ENCODE results near the gene MRC2. TPM values are rescaled to one million over a fixed set of nuclear protein-coding genes. Genes with fewer than 3 reads are reported as not detected.
"Not testable (repeated sequence)": the region's sequence is repeated elsewhere in the genome, so short reads cannot be mapped to it uniquely, and the experiment has no call there.

Gene MRC2
- total RNA-seq, 1 experiment from 2014 or later: 80.5 TPM

DNA sequence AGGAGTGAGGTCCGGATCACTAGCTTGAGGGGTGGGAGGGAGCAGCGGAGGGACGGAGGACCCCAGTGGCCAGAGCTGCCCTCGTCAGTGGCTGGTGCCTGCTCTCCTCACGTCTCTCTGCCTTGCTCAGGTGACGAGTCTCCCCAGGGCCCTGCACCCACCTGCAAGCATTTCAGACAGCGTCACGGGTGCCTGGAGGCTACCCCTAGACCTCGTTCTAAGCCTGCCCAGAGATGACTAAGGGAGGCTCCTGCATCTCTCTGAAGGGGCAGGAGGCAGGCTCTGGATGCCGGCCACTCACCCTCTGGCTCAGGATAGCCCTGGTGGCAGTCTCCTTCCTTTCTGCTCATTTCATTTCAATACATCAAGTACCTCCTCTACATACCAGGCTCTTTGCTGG lies 68.8 kb downstream of the MRC2 start:
- Histone ChIP-seq H3K4me3 (ENCODE audit: insufficient read depth, low read depth, low read length) (no peak overlapping the region), H3K36me3 (replicated peaks; ENCODE audit: control insufficient read depth, insufficient read depth, low read length) (no peaks in the 10 kb centered on the region), H3K27me3 (ENCODE audit: control insufficient read depth, insufficient read depth, low read length) (no peaks in the 10 kb centered on the region)
- no peak for DNase-seq

GRCh38 chr17:62696726-62697490 lies 69.4 kb downstream of the MRC2 start:
- no peaks in the 10 kb centered on the region for H3K36me3 ChIP-seq (replicated peaks; ENCODE audit: control insufficient read depth, insufficient read depth, low read length)
- no peak for DNase-seq
- H3K4me3 ChIP-seq (ENCODE audit: insufficient read depth, low read depth, low read length): no peak overlapping the region
- no peaks in the 10 kb centered on the region for H3K27me3 ChIP-seq (ENCODE audit: control insufficient read depth, insufficient read depth, low read length)

DNA sequence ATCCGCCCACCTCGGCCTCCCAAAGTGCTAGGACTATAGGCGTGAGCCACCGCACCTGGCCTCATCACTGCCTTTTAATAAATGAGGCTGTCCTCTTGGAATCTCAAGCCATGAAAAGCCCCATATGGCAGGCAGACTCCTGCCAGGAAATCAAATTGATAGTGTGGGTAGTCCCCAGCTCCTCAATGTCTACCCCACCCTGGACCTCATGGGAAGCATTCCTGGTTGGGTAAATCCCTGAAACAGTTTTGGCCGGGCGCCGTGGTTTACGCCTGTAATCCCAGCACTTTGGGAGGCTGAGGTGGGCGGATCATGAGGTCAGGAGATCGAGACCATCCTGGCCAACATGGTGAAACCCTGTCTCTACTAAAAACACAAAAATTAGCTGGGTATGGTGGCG lies 71.0 kb downstream of the MRC2 start:
- not testable (repeated sequence) for H3K27me3 ChIP-seq (ENCODE audit: control insufficient read depth, insufficient read depth, low read length); DNase-seq; H3K4me3 ChIP-seq (ENCODE audit: insufficient read depth, low read depth, low read length); H3K36me3 ChIP-seq (replicated peaks; ENCODE audit: control insufficient read depth, insufficient read depth, low read length)

DNA sequence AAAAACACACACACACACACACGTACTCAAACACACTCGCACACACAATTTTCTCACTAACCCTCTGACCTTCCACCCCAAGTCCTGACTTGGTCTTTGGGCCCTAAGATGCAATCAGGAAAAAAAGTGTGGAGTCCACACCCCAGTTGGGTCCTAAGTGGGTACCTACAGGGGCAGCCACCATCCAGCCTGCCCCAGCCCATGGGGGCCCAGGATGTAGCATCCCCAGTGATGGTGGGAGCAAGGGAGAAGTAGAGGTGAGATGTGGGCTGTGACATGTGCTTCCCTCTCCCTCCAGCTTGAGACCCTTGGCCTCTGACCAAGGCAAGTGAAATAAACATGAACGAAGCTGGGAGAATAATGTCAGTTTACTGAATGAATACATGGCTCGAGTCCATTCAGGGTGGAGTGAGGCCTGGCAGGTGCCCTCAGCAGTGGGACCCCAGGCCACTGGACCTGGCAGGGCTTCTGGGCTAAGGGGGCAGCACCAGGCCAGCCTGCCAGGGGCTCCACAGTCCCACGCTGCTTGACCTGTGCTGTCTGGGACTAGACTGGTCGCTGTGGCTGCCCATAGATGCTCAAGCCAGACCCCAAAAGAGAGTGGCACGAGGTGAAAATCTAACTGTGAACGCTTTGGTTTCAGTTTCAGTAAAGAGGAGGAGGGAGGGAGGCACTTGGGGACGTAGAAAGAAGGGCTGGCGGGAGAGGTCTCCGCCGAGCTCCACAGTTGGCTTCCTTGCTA lies 73.7 kb downstream of the MRC2 start:
- DNase-seq: no peak
- H3K27me3 ChIP-seq (ENCODE audit: control insufficient read depth, insufficient read depth, low read length): peaks cover 5% of the 10 kb centered on the region; the same call in 1 of the 2 replicates
- no peak overlapping the region for H3K4me3 ChIP-seq (ENCODE audit: insufficient read depth, low read depth, low read length)
- no peaks in the 10 kb centered on the region for H3K36me3 ChIP-seq (replicated peaks; ENCODE audit: control insufficient read depth, insufficient read depth, low read length)

DNA sequence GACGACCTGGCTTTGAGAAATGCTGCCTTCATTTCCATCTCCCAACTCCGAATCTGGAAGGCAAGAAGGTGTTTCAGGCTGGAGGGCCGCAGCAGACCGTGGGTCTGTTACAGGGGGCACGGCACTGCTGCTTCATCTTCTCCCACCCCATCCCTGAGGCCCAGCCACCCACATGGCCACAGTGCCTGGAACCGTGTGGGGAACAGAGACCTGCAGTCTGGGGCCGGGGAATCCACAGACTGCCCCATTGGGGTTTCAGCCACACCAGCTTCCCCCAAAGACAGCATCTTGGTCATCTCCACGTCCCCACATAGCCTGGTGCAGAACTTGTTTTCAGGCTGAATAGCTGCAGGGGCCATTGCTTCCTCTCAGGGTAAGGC lies 74.2 kb downstream of the MRC2 start:
- H3K4me3 ChIP-seq (ENCODE audit: insufficient read depth, low read depth, low read length): no peak overlapping the region
- H3K36me3 ChIP-seq (replicated peaks; ENCODE audit: control insufficient read depth, insufficient read depth, low read length): no peaks in the 10 kb centered on the region
- no peak for DNase-seq
- peaks cover 5% of the 10 kb centered on the region; the same call in 1 of the 2 replicates for H3K27me3 ChIP-seq (ENCODE audit: control insufficient read depth, insufficient read depth, low read length)

GRCh38 chr17:62702746-62703260 lies 75.3 kb downstream of the MRC2 start:
- no peak for DNase-seq
- Histone ChIP-seq H3K27me3 (ENCODE audit: control insufficient read depth, insufficient read depth, low read length) (peaks cover 7% of the 10 kb centered on the region), H3K36me3 (replicated peaks; ENCODE audit: control insufficient read depth, insufficient read depth, low read length) (no peaks in the 10 kb centered on the region), H3K4me3 (ENCODE audit: insufficient read depth, low read depth, low read length) (no peak overlapping the region)

GRCh38 chr17:62703261-62703775 lies 75.8 kb downstream of the MRC2 start:
- no peak for DNase-seq
- H3K27me3 ChIP-seq (ENCODE audit: control insufficient read depth, insufficient read depth, low read length): peaks cover 7% of the 10 kb centered on the region
- H3K4me3 ChIP-seq (ENCODE audit: insufficient read depth, low read depth, low read length): peak overlapping the region; percentile 17; the same call in 1 of the 2 replicates
- H3K36me3 ChIP-seq (replicated peaks; ENCODE audit: control insufficient read depth, insufficient read depth, low read length): no peaks in the 10 kb centered on the region

DNA sequence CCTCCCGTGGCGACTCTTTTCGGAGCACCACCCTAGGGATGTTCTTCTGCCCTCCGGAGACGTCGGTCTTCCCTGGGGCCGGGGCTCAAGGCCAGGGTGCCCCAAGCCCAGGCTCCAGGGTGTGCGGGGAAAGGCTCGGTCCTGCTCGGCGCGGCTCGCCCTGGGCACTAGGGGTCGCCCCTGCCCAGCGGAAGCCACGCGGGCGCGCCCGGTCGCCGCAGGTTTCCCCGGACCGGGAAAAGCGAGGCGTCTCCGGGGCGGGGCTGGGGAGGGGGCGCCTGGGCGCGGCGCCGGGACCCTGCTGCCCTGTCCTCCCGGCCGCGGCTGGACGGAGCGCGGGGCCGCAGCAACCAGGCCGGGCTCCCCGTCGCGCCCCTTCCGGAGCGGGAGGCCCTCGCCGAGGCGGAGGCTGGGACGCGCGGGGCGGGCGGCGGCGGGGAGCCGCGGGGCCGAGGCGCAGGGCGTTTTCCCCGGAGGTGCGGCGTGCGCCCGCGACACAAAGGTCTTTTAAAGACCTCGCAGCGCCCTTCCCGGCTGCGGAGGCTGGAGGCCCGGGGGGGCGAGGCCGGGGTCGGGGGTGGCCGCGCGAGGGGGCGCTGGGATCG lies 76.4 kb downstream of the MRC2 start:
- Histone ChIP-seq H3K27me3 (ENCODE audit: control insufficient read depth, insufficient read depth, low read length) (peaks cover 7% of the 10 kb centered on the region), H3K36me3 (replicated peaks; ENCODE audit: control insufficient read depth, insufficient read depth, low read length) (no peaks in the 10 kb centered on the region), H3K4me3 (ENCODE audit: insufficient read depth, low read depth, low read length) (peak overlapping the region; percentile 59)
- peak; percentile 93 for DNase-seq

GRCh38 chr17:62704381-62704971 lies 77.0 kb downstream of the MRC2 start:
- Histone ChIP-seq H3K27me3 (ENCODE audit: control insufficient read depth, insufficient read depth, low read length) (peaks cover 7% of the 10 kb centered on the region), H3K36me3 (replicated peaks; ENCODE audit: control insufficient read depth, insufficient read depth, low read length) (no peaks in the 10 kb centered on the region), H3K4me3 (ENCODE audit: insufficient read depth, low read depth, low read length) (peak overlapping the region; percentile 59)
- DNase-seq: peak; percentile 68

DNA sequence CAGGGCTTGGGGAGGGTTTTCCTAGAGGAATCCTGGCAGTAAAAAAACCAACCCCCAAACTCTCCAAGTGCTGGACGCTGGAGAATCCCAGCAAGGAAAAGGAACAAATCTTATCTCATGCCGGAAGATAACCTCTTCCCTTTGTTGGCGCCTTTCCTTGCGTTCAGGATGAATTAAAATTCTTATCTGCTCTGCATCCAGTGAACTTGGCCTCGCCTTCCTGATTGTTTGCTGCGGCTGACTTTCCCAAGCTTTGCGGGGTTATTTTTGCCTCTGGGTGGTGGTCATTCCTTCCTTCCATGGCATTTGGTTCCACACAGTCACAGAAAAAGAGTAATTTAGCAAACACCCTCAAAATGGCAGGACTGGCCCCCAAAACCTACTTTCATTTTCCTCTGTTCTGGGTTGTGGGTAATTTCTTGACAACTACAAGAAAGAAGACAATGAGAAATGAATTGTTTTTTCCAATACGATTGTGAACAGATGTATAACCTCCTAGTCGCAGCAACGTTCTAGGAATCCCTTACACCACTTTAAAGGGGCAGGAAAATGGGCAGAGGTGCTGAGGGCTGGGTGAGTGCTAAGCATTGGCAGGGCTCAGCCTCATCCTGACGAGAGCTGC lies 77.8 kb downstream of the MRC2 start:
- H3K27me3 ChIP-seq (ENCODE audit: control insufficient read depth, insufficient read depth, low read length): peaks cover 7% of the 10 kb centered on the region
- peak overlapping the region; percentile 59 for H3K4me3 ChIP-seq (ENCODE audit: insufficient read depth, low read depth, low read length)
- no peaks in the 10 kb centered on the region for H3K36me3 ChIP-seq (replicated peaks; ENCODE audit: control insufficient read depth, insufficient read depth, low read length)
- DNase-seq: no peak

GRCh38 chr17:62705778-62706597 lies 78.5 kb downstream of the MRC2 start:
- Histone ChIP-seq H3K27me3 (ENCODE audit: control insufficient read depth, insufficient read depth, low read length) (peaks cover 7% of the 10 kb centered on the region), H3K4me3 (ENCODE audit: insufficient read depth, low read depth, low read length) (peak overlapping the region; percentile 59), H3K36me3 (replicated peaks; ENCODE audit: control insufficient read depth, insufficient read depth, low read length) (no peaks in the 10 kb centered on the region)
- peak; percentile 69 for DNase-seq

- no peak for DNase-seq
Measured at GRCh38 chr17:62706598-62707424, 79.3 kb downstream of the MRC2 start.

DNA sequence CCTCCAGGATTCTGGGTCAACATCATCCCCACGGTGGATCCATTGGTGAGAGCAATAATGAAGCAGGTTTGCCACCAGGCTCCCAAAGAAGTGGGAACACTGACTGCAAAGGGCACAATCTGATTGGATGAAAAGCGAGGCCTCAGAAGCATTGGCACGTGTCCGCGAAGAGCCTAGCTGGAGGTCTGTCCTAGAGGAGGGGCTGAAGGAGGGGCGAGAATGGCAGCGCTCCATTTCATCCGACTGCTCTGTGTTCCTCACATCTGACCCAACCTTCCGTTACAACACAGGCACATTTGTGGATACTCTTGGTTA lies 79.9 kb downstream of the MRC2 start:
- H3K36me3 ChIP-seq (replicated peaks; ENCODE audit: control insufficient read depth, insufficient read depth, low read length): no peaks in the 10 kb centered on the region
- no peak for DNase-seq
- H3K27me3 ChIP-seq (ENCODE audit: control insufficient read depth, insufficient read depth, low read length): peaks cover 7% of the 10 kb centered on the region
- no peak overlapping the region for H3K4me3 ChIP-seq (ENCODE audit: insufficient read depth, low read depth, low read length)

More at GRCh38 chr17:62706598-62707424, 79.3 kb downstream of the MRC2 start:
- H3K4me3 ChIP-seq (ENCODE audit: insufficient read depth, low read depth, low read length): no peak overlapping the region
- H3K27me3 ChIP-seq (ENCODE audit: control insufficient read depth, insufficient read depth, low read length): peaks cover 7% of the 10 kb centered on the region
- H3K36me3 ChIP-seq (replicated peaks; ENCODE audit: control insufficient read depth, insufficient read depth, low read length): no peaks in the 10 kb centered on the region

Data from H7 (cell line).